NCI-H1930 (cell line): ENCODE measurements around the gene TAGLN3.
"Not testable (repeated sequence)": the region's sequence is repeated elsewhere in the genome, so short reads cannot be mapped to it uniquely, and the experiment has no call there.

ENCODE experiments used
- DNase-seq, 2 experiments: peaks; one replicate each; lab custom pipeline; 2025; lab: John Stamatoyannopoulos, UW

The TAGLN3 gene

GRCh38 chr3:112010636-112011035, 11.9 kb downstream of the TAGLN3 start:
- no peak for DNase-seq

- no peak for DNase-seq
Measured at GRCh38 chr3:112011376-112011940, 12.7 kb downstream of the TAGLN3 start.

GRCh38 chr3:112012205-112012992, 13.7 kb downstream of the TAGLN3 start:
- no peak for DNase-seq

GRCh38 chr3:112013058-112013783, 14.5 kb downstream of the TAGLN3 start:
- no peak for DNase-seq

GRCh38 chr3:112013784-112014143, 15.0 kb downstream of the TAGLN3 start:
- DNase-seq: no peak

- DNase-seq: no peak
Measured at GRCh38 chr3:112017091-112017490, 18.4 kb downstream of the TAGLN3 start.

- DNase-seq: no peak
Measured at GRCh38 chr3:112018712-112019111, 20.0 kb downstream of the TAGLN3 start.

GRCh38 chr3:112019716-112020115, 21.0 kb downstream of the TAGLN3 start:
- DNase-seq: no peak

- DNase-seq: no peak
Measured at GRCh38 chr3:112020674-112021085, 22.0 kb downstream of the TAGLN3 start.

GRCh38 chr3:112027142-112027541, 28.4 kb downstream of the TAGLN3 start:
- DNase-seq: no peak

- DNase-seq: no peak
Measured at GRCh38 chr3:112027826-112028225, 29.1 kb downstream of the TAGLN3 start.

GRCh38 chr3:112030901-112031300, 32.2 kb downstream of the TAGLN3 start:
- DNase-seq: no peak

- no peak for DNase-seq
Measured at GRCh38 chr3:112032098-112032731, 33.5 kb downstream of the TAGLN3 start.

GRCh38 chr3:112034436-112034835, 35.7 kb downstream of the TAGLN3 start, which contains the start of gene TMPRSS7:
Gene TMPRSS7, plus strand, starts transcription at chr3:112034736. Its CDS starts 110 bp downstream, at chr3:112034846.
- DNase-seq: no peak

- DNase-seq: no peak
Measured at GRCh38 chr3:112035241-112035640, 36.5 kb downstream of the TAGLN3 start.

- DNase-seq: not testable (repeated sequence)
Measured at GRCh38 chr3:112037194-112037593, 38.5 kb downstream of the TAGLN3 start.

GRCh38 chr3:112038863-112039262, 40.1 kb downstream of the TAGLN3 start:
- DNase-seq: no peak

GRCh38 chr3:112041321-112041720, 42.6 kb downstream of the TAGLN3 start:
- DNase-seq: no peak

GRCh38 chr3:112042842-112043280, 44.1 kb downstream of the TAGLN3 start:
- DNase-seq: peak; percentile 96 to 98

- peak; percentile 78 to 86 for DNase-seq
Measured at GRCh38 chr3:112043621-112044201, 45.0 kb downstream of the TAGLN3 start.

GRCh38 chr3:112046599-112046998, 47.9 kb downstream of the TAGLN3 start:
- no peak for DNase-seq

- DNase-seq: no peak
Measured at GRCh38 chr3:112047264-112047663, 48.5 kb downstream of the TAGLN3 start.
